AG04450 (cell line): ENCODE results near the gene EXOC6B. TPM values are rescaled to one million over a fixed set of nuclear protein-coding genes. Genes with fewer than 3 reads are reported as not detected.
"Not testable (repeated sequence)": the region's sequence is repeated elsewhere in the genome, so short reads cannot be mapped to it uniquely, and the experiment has no call there.

Experiments
- CTCF ChIA-PET: fragments of 300-600, 350-600 bp; formaldehyde crosslinking; extraction: SDS; loops from one replicate; lab custom pipeline; 2022; ENCODE audit warnings: antibody characterized with exemption, inconsistent platforms; lab: Charles Lee
- POLR2A ChIA-PET: fragments of 350-600 bp; formaldehyde crosslinking; extraction: SDS; loops from one replicate; lab custom pipeline; 2021; ENCODE audit warnings: antibody characterized with exemption, inconsistent platforms; lab: Yijun Ruan, JAX
- DNase-seq: peaks from one replicate; pipeline ENCODE4 v3.0.0-alpha.2; 2011; ENCODE audit warnings: low read depth, low spot score
- H3K27ac ChIP-seq: one replicate; pipeline ENCODE4 v1.5.1; 2012; ENCODE audit warnings: low read depth, low read length, control low read depth
- H3K27me3 ChIP-seq: one replicate; pipeline ENCODE4 v1.6.0; 2012; ENCODE audit warnings: low read length; ENCODE audit not compliant: control insufficient read depth, insufficient read depth
- H3K4me3 ChIP-seq: 2 replicates; pipeline ENCODE4 v1.5.1; 2011; ENCODE audit warnings: mild to moderate bottlenecking, low read depth, low read length, control low read depth
- H3K9me3 ChIP-seq: 2 replicates; pipeline ENCODE4 v1.5.1; 2012; ENCODE audit warnings: low read length; ENCODE audit not compliant: control insufficient read depth, insufficient read depth
- polyA plus RNA-seq: library from polyadenylated mRNA; depleted of rRNA; stranded (reverse); fragments of >200 nt; gene quantifications from 2 replicates; pipeline ENCODE4 v1.2.3, GENCODE V29; 2011
- TF ChIP-seq, protein P1 (sequence below): IDR thresholded peaks from 2 replicates; pipeline ENCODE4 v1.5.1; 2011; ENCODE audit warnings: low read depth, low read length, control low read depth, inconsistent platforms

EXOC6B gene
- polyA plus RNA-seq, 1 experiment: 28.7 TPM

DNA sequence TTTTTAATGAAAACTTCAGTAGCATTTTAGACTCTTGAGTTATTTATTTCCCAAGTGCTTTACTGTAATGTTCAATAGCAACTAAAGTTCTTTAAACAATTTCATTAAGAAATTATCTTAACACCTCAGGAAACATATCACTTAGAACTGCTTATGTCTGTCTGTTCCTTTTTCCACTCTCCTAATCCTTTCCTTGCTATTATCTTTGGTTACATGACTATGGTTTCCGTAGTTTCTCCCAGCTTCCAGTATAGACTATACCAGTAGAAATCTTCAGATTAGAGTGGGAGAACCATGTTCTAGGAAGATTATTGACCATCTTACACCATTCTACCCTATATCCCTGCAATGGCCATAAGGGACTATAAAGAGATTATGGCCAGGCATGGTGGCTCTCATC, 280.0 kb downstream of the EXOC6B start:
- Histone ChIP-seq H3K9me3 (no peaks in the 10 kb centered on the region), H3K27ac (no peak overlapping the region), H3K4me3 (no peak overlapping the region), H3K27me3 (no peaks in the 10 kb centered on the region)
- POLR2A ChIA-PET: no interaction called here
- TF ChIP-seq, protein P1, sequence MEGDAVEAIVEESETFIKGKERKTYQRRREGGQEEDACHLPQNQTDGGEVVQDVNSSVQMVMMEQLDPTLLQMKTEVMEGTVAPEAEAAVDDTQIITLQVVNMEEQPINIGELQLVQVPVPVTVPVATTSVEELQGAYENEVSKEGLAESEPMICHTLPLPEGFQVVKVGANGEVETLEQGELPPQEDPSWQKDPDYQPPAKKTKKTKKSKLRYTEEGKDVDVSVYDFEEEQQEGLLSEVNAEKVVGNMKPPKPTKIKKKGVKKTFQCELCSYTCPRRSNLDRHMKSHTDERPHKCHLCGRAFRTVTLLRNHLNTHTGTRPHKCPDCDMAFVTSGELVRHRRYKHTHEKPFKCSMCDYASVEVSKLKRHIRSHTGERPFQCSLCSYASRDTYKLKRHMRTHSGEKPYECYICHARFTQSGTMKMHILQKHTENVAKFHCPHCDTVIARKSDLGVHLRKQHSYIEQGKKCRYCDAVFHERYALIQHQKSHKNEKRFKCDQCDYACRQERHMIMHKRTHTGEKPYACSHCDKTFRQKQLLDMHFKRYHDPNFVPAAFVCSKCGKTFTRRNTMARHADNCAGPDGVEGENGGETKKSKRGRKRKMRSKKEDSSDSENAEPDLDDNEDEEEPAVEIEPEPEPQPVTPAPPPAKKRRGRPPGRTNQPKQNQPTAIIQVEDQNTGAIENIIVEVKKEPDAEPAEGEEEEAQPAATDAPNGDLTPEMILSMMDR: no peak
- CTCF ChIA-PET: no interaction called here
- DNase-seq: no peak

DNA sequence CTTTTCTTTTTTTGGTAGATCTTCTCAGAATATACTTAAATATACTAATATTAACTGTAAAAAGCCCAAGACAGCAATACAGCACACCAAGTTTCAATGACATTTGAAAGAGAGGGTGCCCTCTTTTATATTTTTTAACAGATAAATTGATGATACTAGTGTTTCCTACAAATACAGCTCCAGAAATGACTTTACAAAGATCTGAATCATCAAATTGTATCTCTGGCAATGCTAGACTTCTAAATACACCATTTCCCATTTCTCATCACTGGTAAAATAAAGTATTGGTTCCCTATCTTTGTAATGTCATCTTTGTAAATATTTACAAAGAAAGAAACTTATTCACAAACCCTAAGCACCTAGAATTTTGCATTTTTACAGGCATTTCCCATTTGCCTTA, 281.3 kb downstream of the EXOC6B start:
- no peak overlapping the region for H3K4me3 ChIP-seq
- DNase-seq: no peak
- TF ChIP-seq, protein P1: no peak
- CTCF ChIA-PET: interaction anchor here (0.6 kb wide), 1 partner anchor 822 kb away, joined by 4 read pairs; no protein-coding TSS in a partner anchor
- H3K27me3 ChIP-seq: no peaks in the 10 kb centered on the region
- no peak overlapping the region for H3K27ac ChIP-seq
- POLR2A ChIA-PET: no interaction called here
- no peaks in the 10 kb centered on the region for H3K9me3 ChIP-seq

DNA sequence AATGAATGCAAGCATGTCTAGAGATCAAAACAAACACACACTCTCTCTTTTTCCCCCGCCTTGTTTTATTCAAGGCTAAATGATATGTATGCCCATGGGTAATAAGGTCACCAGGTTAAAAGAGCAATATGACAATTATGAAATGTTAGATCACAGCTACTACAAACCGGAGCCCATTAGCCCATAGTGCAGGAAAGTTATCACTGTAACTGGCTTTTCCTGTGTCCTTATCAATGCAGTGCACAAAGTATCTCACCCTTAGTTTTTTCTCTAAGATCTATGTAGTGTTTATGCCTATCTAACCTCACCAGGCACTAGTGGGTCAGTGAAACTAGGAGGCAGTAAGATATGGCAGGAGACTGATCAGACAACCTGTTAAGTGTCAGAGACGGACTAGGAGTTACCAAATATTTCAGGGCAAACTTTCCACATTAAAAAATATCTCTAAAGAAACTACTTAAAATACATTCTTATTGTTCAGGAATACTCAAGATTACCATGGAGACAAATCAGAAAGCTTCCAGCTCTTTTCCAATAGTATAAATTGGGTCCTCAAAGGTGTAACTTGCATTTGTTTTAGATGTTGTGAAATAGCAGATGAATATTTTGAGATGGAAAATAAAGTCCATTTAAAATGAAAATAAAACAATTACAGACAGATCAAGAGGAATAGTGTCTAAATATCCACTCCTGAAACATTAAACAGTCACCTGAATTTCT, 282.2 kb downstream of the EXOC6B start:
- POLR2A ChIA-PET: no interaction called here
- Histone ChIP-seq H3K4me3 (no peak overlapping the region), H3K27me3 (no peaks in the 10 kb centered on the region), H3K27ac (no peak overlapping the region), H3K9me3 (no peaks in the 10 kb centered on the region)
- DNase-seq: no peak
- CTCF ChIA-PET: no interaction called here
- TF ChIP-seq, protein P1: no peak

DNA sequence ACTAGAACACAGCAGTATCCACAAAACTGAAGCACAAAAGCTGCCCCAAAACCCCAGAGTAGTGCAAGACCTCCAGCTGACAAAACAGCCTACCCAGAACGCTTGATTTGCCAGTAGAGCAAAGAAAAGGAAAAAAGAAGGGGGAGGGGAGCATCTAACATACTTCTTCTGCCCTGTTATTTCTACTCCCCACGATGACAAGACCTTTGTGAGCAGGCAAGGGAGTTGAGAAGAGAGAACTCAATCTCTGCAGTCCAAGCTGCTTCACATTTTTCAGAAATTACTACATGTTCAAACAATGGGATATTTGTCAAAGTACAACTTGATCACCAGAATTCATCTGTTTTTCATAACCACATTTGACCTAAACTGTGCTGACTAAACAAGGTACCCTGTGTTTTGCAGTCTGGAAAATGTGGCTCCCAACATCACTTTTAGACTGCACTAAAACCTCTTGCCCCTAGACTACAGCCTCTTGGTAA, 286.7 kb downstream of the EXOC6B start:
- H3K27ac ChIP-seq: no peak overlapping the region
- POLR2A ChIA-PET: no interaction called here
- no peak for DNase-seq
- TF ChIP-seq, protein P1: no peak
- CTCF ChIA-PET: no interaction called here
- no peak overlapping the region for H3K4me3 ChIP-seq
- no peaks in the 10 kb centered on the region for H3K9me3 ChIP-seq
- H3K27me3 ChIP-seq: no peaks in the 10 kb centered on the region

DNA sequence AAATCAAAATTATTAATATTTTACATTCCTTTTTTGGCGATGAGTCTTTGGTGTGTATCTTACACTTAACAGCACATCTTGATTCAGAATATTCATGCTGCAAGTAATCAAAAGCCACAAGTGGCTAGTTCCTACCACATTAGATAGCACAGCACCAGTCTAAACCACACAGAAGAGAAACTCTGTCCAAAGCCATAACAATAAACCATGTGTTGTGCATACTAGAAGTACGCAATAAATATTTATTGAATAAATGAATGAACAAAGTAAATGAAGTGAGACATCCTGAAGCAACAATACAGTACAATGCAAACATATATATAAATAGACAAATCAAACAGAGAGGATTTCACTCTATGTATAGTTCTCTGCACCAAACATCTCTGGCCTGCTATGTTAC, 287.3 kb downstream of the EXOC6B start:
- ChIA-PET CTCF (interaction anchor here (0.6 kb wide), 2 partner anchors 353 to 928 kb away, joined by 3 to 4 read pairs; no protein-coding TSS in a partner anchor), POLR2A (no interaction called here)
- TF ChIP-seq, protein P1: no peak
- H3K27me3 ChIP-seq: no peaks in the 10 kb centered on the region
- DNase-seq: no peak
- no peak overlapping the region for H3K4me3 ChIP-seq
- no peak overlapping the region for H3K27ac ChIP-seq
- no peaks in the 10 kb centered on the region for H3K9me3 ChIP-seq

DNA sequence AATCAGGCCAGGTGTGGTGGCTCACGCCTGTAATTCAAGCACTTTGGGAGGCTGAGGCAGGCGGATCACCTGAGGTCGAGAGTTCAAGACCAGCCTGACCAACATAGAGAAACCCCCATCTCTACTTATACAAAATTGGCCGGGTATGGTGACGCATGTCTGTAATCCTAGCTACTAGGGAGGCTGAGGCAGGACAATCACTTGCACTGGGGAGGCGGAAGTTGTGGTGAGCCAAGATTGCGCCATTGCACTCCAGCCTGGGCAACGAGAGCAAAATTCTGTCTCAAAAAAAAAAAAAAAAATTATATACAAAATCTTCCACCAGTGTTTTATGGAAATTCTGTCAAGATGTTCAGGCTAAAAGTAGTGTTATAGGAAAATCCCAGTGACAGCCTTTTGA, 290.2 kb downstream of the EXOC6B start:
- H3K9me3 ChIP-seq, CTCF ChIA-PET, H3K4me3 ChIP-seq, H3K27ac ChIP-seq, POLR2A ChIA-PET, DNase-seq, H3K27me3 ChIP-seq: not testable (repeated sequence)
